ENCODE data around the gene FBXL5.

GRCh38 chr4:15689540-15689939, 34.4 kb upstream of the FBXL5 start:
- no peak for TF ChIP-seq NFYB (IDR thresholded peaks at IDR 0.05; ENCODE audit: extremely low read depth, insufficient read length)
- TF ChIP-seq NCOA1 (IDR thresholded peaks at IDR 0.05; ENCODE audit: low read depth): no peak
- no peak for TF ChIP-seq CBX1 (IDR thresholded peaks at IDR 0.05; ENCODE audit: low read depth)
